A549 (cell line): ENCODE results near the gene TFDP1. TPM values are rescaled to one million over a fixed set of nuclear protein-coding genes. Genes with fewer than 3 reads are reported as not detected.

Source experiments
- ATAC-seq, 2 experiments: fragments of 200-7000 bp in 1 of 2; fragments of >200 bp in 1 of 2; cut with Nextera tagmentation in 1 of 2; cut with Tn5 transposase in 1 of 2; 3 replicates each; pipeline versions ENCODE4 v1.8.0 to v1.9.1; 2018 to 2020; ENCODE audit warnings: mild to moderate bottlenecking in 1 of 2, moderate library complexity in 1 of 2
- CTCF ChIA-PET: fragments of 300-600 bp; sonication (Branson Sonifier 250); formaldehyde crosslinking; extraction: SDS; loops from one replicate; lab custom pipeline; 2021; ENCODE audit warnings: antibody characterized with exemption, inconsistent platforms; lab: Yijun Ruan, JAX
- POLR2A ChIA-PET: fragments of 350-600 bp; formaldehyde crosslinking; extraction: SDS; loops from one replicate; lab custom pipeline; 2021; ENCODE audit warnings: antibody characterized with exemption, inconsistent platforms; lab: Yijun Ruan, JAX
- DNase-seq, 2 experiments: peaks; one replicate each; pipeline versions ENCODE4 v3.0.0 to v3.0.0-alpha.2; 2011 to 2016; ENCODE audit warnings: low read depth in 1 of 2, low spot score in 1 of 2
- FAIRE-seq: peaks from 2 replicates; lab custom pipeline; 2011; peaks lifted over from hg19 to GRCh38; lab: Jason Lieb, UNC
- H3K27ac ChIP-seq, 2 experiments: fragments of >200 bp; sonication (Bioruptor Twin); formaldehyde crosslinking; 3 replicates each; pipeline ENCODE4 v1.5.1; 2016 to 2017
- H3K4me1 ChIP-seq: fragments of >200 bp; sonication (Bioruptor Twin); formaldehyde crosslinking; 3 replicates; pipeline ENCODE4 v1.6.1; 2016
- H3K4me2 ChIP-seq: fragments of >200 bp; sonication (Bioruptor Twin); formaldehyde crosslinking; 3 replicates; pipeline ENCODE4 v1.6.1; 2016
- H3K4me3 ChIP-seq: fragments of >200 bp; sonication (Bioruptor Twin); formaldehyde crosslinking; 3 replicates; pipeline ENCODE4 v1.5.1; 2016
- H3K9me3 ChIP-seq: fragments of >200 bp; sonication (Bioruptor Twin); formaldehyde crosslinking; 3 replicates; pipeline ENCODE4 v1.6.1; 2016
- BHLHE40 ChIP-seq: IDR thresholded peaks from 2 replicates; pipeline ENCODE4 v1.6.1; 2012; ENCODE audit warnings: low read depth, low read length, inconsistent platforms
- CHD2 ChIP-seq: fragments of 150-350 bp; IDR thresholded peaks from 2 replicates; pipeline ENCODE4 v1.6.1; 2014; ENCODE audit warnings: low read length; ENCODE audit not compliant: partially characterized antibody
- CHD4 ChIP-seq: fragments of 200-600 bp; sonication (generic); IDR thresholded peaks from 2 replicates; pipeline ENCODE4 v1.6.1; 2016; ENCODE audit warnings: antibody characterized with exemption, mild to moderate bottlenecking, borderline replicate concordance
- CTCF ChIP-seq: fragments of >200 bp; sonication (Bioruptor Twin); formaldehyde crosslinking; IDR thresholded peaks from 3 replicates; pipeline ENCODE4 v1.5.1; 2016
- ESRRA ChIP-seq: fragments of 150-350 bp; IDR thresholded peaks from 2 replicates; pipeline ENCODE4 v1.6.1; 2014; ENCODE audit warnings: mild to moderate bottlenecking, low read length, borderline replicate concordance
- FOSB ChIP-seq: fragments of 250-450 bp; sonication (Bioruptor Pico); IDR thresholded peaks from 2 replicates; pipeline ENCODE4 v1.5.0; 2020; ENCODE audit warnings: mild to moderate bottlenecking, moderate library complexity
- FOSL2 ChIP-seq, 2 experiments: fragments of 450-650 bp in 1 of 2; fragments of >200 bp in 1 of 2; sonication (Bioruptor Twin) in 1 of 2; formaldehyde crosslinking; IDR thresholded peaks; 2 replicates each; pipeline versions ENCODE4 v1.5.0 to v1.6.1; 2016 to 2020; ENCODE audit warnings: mild to moderate bottlenecking in 1 of 2, moderate library complexity in 1 of 2
- HES2 ChIP-seq: fragments of >200 bp; sonication (Bioruptor Twin); formaldehyde crosslinking; IDR thresholded peaks from 2 replicates; pipeline ENCODE4 v1.6.1; 2016
- KDM1A ChIP-seq: fragments of 200-600 bp; sonication (generic); IDR thresholded peaks from 2 replicates; pipeline ENCODE4 v1.6.1; 2016; ENCODE audit warnings: low read depth, mild to moderate bottlenecking
- MAX ChIP-seq: IDR thresholded peaks from 2 replicates; pipeline ENCODE4 v1.6.1; 2012
- PBX3 ChIP-seq: IDR thresholded peaks from 2 replicates; pipeline ENCODE4 v1.6.1; 2012
- PHF8 ChIP-seq: fragments of 200-600 bp; sonication (generic); IDR thresholded peaks from 2 replicates; pipeline ENCODE4 v1.6.1; 2016; ENCODE audit warnings: low read depth, mild to moderate bottlenecking, antibody characterized with exemption, moderate library complexity, borderline replicate concordance
- RCOR1 ChIP-seq: fragments of 150-350 bp; IDR thresholded peaks from 2 replicates; pipeline ENCODE4 v1.6.1; 2014; ENCODE audit warnings: antibody characterized with exemption, low read length, low read depth
- RNF2 ChIP-seq: fragments of 200-600 bp; sonication (generic); IDR thresholded peaks from 2 replicates; pipeline ENCODE4 v1.6.1; 2016; ENCODE audit warnings: low read depth, mild to moderate bottlenecking, antibody characterized with exemption, moderate library complexity, borderline replicate concordance
- SMC3 ChIP-seq: fragments of >200 bp; sonication (Bioruptor Twin); formaldehyde crosslinking; IDR thresholded peaks from 3 replicates; pipeline ENCODE4 v1.6.1; 2018; ENCODE audit warnings: inconsistent platforms
- TFCP2L1 ChIP-seq: fragments of 250-450 bp; sonication (Bioruptor Pico); IDR thresholded peaks from 2 replicates; pipeline ENCODE4 v1.5.0; 2021; ENCODE audit warnings: mild to moderate bottlenecking
- ZSCAN20 ChIP-seq: fragments of 250-450 bp; sonication (Bioruptor Pico); IDR thresholded peaks from 2 replicates; pipeline ENCODE4 v1.8.0; 2022; ENCODE audit warnings: mild to moderate bottlenecking, moderate library complexity
- WGBS: methylation state at CpG from one replicate; pipeline ENCODE4 v1.1.6; 2017; ENCODE audit errors: missing lambda C conversion rate; 5-methylcytosine and 5-hydroxymethylcytosine counted together
- polyA plus RNA-seq, 4 experiments: library from polyadenylated mRNA; depleted of rRNA in 3 of 4; stranded (reverse); fragments of >200 nt; fragmentation: RNase III in 1 of 4; extraction: RNeasy Plus Mini Kit Qiagen cat#74134 plus additional on column Dnase treatment in 1 of 4; gene quantifications; 2 replicates in 3 of 4; 3 replicates in 1 of 4; pipeline ENCODE4 v1.2.3, GENCODE V29; 2011 to 2017
- TF ChIP-seq, protein P1 (sequence below): fragments of 150-350 bp; IDR thresholded peaks from 2 replicates; pipeline ENCODE4 v1.6.1; 2014; ENCODE audit warnings: low read depth, mild to moderate bottlenecking, low read length

Gene TFDP1
- polyA plus RNA-seq, 2 of the 4 experiments (the other 2 are of a cell fraction): 73.2 to 88.4 TPM

DNA sequence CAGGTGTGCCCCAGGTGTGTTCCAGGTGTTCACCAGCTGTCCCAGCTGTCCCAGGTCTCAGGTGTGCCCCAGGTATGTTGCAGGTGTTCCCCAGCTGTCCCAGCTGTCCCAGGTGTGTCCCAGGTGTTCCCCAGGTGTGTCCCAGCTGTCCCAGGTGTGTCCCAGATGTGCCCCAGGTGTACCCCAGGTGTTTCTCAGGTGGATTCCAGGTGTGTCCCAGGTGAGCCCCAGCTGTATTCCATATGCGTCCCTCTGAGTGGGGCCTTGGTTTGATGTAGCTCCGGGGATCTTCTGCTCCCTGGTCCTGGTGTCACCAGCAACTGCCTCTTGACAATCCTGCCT is 81.7 kb downstream of the TFDP1 start:
- Histone ChIP-seq H3K4me3 (no peak overlapping the region), H3K27ac (no peak overlapping the region), H3K4me2 (no peak overlapping the region), H3K9me3 (peaks cover 7% of the 10 kb centered on the region)
- ATAC-seq (no peak), DNase-seq (no peak)
- POLR2A ChIA-PET: no interaction called here
- TF ChIP-seq FOSB (CRISPR knock-in tag) (no peak), ZSCAN20 (CRISPR knock-in tag) (no peak), CHD2 (no peak), RCOR1 (no peak), SMC3 (no peak), CHD4 (no peak), RNF2 (no peak), PHF8 (no peak)
- TF ChIP-seq, protein P1, sequence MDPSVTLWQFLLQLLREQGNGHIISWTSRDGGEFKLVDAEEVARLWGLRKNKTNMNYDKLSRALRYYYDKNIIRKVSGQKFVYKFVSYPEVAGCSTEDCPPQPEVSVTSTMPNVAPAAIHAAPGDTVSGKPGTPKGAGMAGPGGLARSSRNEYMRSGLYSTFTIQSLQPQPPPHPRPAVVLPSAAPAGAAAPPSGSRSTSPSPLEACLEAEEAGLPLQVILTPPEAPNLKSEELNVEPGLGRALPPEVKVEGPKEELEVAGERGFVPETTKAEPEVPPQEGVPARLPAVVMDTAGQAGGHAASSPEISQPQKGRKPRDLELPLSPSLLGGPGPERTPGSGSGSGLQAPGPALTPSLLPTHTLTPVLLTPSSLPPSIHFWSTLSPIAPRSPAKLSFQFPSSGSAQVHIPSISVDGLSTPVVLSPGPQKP: no peak
- TF ChIP-seq, all 56 proteins: peak for 0
- no CpG with 5 or more reads among the region's 2 CpGs for WGBS
- no peaks in the 10 kb centered on the region for H3K4me1 ChIP-seq
- CTCF ChIA-PET: interaction anchor here (4.6 kb wide), 1 partner anchor 58 kb away, joined by 14 read pairs; no protein-coding TSS in a partner anchor
- FAIRE-seq: no peak

GRCh38 chr13:113666951-113667701 is 82.6 kb downstream of the TFDP1 start, which contains the start of gene GRK1:
TSS of gene GRK1 (plus strand) at chr13:113667219. CDS start at chr13:113667387, 168 bp downstream.
- WGBS: 77% methylated on average over 11 of the region's 32 CpGs
- ChIA-PET POLR2A (no interaction called here), CTCF (interaction anchor here (0.5 to 4.6 kb wide), 2 partner anchors 57 to 122 kb away, joined by 4 to 14 read pairs; no protein-coding TSS in a partner anchor)
- DNase-seq (no peak), FAIRE-seq (no peak), ATAC-seq (peak in 1 of 2 experiments; percentile 39; a peak in 1 of 6 replicates)
- Histone ChIP-seq H3K4me2 (no peak within 1 kb of the TSS), H3K27ac (no peak within 1 kb of the TSS), H3K4me3 (no peak within 1 kb of the TSS), H3K4me1 (no peaks in the 10 kb centered on the region), H3K9me3 (peaks cover 1% of the 10 kb centered on the region; the same call in 2 of the 3 replicates)
- TF ChIP-seq TFCP2L1 (CRISPR knock-in tag) (no peak), KDM1A (no peak), PBX3 (no peak), HES2 (no peak), FOSL2 (IDR thresholded peaks at IDR 0.05) (no peak), FOSL2 (CRISPR knock-in tag; IDR thresholded peaks at IDR 0.05) (no peak), BHLHE40 (no peak), PHF8 (no peak), ESRRA (no peak), MAX (no peak), CTCF (no peak)
